GM18505 (cell line): Measurements from ENCODE around the gene MAML3.

Experiments
- ATAC-seq: cut with Tn5 transposase; IDR thresholded peaks from one replicate; pipeline ENCODE4 v1.9.1; 2021; ENCODE audit not compliant: unreplicated experiment
- POLR2A ChIP-seq: IDR thresholded peaks from 4 replicates; pipeline ENCODE4 v1.6.1; 2011; ENCODE audit warnings: borderline replicate concordance; ENCODE audit not compliant: insufficient read depth, insufficient read length; ENCODE audit errors: extremely low read depth

The MAML3 gene

DNA sequence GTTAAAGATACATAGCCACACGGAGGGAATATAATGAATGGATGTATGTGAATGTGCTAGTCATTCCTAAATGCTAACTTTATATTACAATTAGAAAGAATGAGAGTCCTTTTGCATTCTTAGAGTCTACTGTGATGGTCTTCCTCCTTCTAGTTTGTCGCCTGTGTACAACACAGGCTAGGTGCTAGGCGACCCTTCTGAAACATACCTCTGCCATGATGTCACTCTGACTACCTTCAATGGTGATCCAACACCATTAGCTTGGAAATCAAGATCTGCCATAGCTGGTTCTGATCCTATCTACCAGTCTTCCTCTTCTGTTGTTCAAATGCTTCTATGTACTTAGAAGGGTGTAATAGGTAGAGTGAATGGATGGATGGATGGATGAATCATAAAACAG is 337.1 kb downstream of the MAML3 start:
- ATAC-seq, result no peak
- TF ChIP-seq POLR2A, result no peak

GRCh38 chr4:139815778-139816601 is 338.0 kb downstream of the MAML3 start:
- no peak for TF ChIP-seq POLR2A
- ATAC-seq, result no peak

DNA sequence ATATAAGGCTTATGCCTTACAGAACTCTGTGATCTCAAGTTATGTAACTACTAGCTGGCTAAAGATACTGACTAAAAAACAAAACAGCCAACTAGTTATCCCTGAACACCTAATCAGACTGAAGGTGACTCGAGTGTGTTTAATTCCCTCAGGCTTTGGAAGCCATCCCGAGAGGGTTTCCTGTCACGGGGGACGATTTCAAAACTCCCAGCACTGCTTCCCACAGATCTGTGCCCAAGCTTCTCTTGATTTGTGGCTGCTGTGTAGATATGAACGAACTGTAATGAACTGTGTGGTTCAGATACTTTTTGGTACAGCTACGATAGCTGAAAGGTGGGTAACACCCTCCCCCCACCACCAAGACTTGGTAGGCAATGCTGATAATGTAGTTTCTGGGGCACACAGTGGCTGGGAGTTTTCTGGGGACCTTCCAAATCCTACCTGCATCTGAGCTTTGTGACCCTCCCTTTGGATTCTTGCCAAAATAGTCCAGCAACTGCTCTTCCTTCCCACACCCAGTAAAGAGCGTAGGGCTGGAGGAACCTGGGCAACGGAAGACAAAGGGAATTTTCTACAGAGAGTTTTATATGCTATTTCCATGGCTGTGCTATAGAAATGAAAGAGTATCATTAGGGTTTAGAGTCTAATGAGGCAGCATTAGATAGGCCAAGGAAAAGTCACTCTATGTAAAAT is 339.5 kb downstream of the MAML3 start:
- no peak for ATAC-seq
- no peak for TF ChIP-seq POLR2A

DNA sequence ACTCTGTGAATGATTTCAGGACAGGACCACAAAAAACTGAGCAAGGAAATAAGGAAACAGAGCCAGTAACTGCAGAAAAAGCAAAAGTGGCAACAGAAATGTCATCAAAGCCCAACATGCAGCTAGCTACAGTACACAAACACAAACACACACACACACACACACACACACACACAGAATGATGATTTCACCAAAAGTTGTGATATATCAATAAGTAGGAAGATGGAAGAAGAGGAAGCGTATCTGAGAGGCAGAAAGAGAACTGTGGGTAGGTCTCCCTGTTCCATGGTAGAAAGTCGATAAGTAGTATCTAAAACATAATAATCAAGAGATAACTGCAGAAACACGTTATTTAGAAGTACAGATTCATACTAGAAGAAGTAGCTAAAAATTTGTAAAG is 340.1 kb downstream of the MAML3 start:
- TF ChIP-seq POLR2A, result no peak
- ATAC-seq, result no peak

DNA sequence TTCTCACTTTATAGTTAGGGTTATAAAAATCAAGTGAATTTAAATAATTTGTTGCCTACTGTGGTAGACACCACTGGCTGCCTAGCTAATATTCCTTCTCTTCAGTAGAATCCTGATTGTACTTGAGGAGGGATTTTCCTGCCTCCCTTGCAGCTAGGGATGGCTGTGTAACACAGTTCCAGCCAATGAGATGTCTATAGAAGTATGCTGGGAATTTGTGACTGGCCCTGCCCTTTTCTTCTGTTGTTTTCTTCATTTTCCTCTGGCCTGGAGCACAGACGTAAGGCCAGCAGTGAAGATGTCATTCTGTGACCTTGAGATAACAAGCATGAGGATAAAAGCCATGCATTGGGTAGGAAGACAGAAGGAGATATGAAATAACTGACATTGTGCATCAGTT is 343.3 kb downstream of the MAML3 start:
- TF ChIP-seq POLR2A, result no peak
- no peak for ATAC-seq

DNA sequence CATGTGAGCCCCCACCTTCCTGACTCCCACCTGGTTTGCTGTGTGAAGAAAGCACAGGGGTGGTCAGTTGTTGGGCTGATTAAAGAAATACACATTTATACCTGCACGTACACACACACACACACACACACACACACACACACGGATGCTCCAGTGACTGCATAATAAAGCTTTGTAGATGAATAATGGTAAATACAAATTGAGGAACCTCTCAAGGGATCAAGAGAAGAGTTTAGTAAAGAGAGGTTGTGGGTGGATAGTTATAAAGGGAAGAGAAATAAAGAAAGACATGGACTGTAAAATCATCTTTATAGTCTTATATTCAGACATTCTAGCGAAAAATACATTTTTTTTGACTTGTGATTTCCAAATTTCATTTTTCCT is 344.2 kb downstream of the MAML3 start:
- ATAC-seq, result no peak
- TF ChIP-seq POLR2A, result no peak

GRCh38 chr4:139808808-139809756 is 344.9 kb downstream of the MAML3 start:
- TF ChIP-seq POLR2A, result no peak
- no peak for ATAC-seq

DNA sequence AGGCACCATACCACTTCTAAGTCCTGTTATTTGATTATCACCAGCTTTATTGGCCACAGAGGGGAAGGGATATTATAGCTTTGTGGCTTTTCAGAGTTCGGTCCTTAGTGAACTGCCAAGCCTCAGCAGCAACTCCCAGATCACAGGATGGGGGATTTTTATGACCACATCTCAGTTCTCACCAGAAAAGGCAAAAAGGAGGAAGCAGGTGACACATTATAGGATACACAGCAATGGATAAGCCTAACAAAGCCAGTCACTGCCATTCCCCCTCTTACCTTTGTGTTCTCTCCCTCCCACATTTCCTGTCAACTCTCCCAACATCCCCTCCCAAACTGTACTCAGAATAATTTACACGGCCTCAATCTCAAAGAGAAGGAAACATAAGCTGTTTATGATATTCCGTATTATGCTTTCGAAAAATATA is 345.6 kb downstream of the MAML3 start:
- no peak for TF ChIP-seq POLR2A
- ATAC-seq, result no peak

- TF ChIP-seq POLR2A, result no peak
- ATAC-seq, result no peak
Measured at GRCh38 chr4:139807483-139807882, 346.5 kb downstream of the MAML3 start.

- no peak for ATAC-seq
- TF ChIP-seq POLR2A, result no peak
Measured at GRCh38 chr4:139806929-139807328, 347.1 kb downstream of the MAML3 start.

GRCh38 chr4:139802931-139803330 is 351.1 kb downstream of the MAML3 start:
- TF ChIP-seq POLR2A, result no peak
- no peak for ATAC-seq

DNA sequence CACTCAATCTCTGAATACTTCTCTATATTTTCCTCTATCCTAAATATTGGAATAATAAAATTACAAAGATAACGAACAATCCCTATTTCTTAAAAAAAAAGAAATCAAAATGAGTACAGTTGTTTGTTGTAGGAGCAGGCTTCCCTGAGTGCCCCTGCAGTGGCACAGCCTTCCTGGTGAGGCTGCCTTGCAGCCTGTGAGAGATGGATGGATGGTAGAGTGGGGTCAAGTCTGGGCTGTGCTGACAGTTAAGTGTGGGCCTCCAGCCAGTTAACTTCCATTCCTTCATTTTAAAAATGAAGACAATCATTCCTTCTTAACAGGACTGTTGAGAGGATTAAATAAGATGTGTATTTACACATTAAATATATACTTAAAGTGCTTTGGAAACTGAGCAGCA is 351.5 kb downstream of the MAML3 start:
- no peak for TF ChIP-seq POLR2A
- ATAC-seq, result no peak

GRCh38 chr4:139801895-139802294 is 352.1 kb downstream of the MAML3 start:
- no peak for TF ChIP-seq POLR2A
- no peak for ATAC-seq

DNA sequence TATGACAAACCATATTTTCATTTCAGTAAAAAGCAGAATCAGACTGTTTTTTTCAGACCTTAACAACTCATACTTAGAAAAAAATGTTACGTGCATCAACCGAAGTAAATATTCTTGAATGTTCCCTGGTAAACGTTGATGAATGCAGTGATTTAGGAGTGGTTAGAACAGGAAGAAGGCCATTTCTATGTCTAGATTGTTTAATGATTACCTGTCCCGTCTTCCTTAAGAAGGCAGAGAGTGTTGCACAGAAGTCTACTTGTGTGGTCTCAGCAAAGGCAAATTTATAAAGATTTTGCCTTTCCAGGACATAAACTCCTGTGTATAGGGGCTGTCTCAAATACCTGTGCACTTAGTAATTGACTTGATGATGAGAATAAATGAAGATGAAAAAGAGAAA is 353.9 kb downstream of the MAML3 start:
- TF ChIP-seq POLR2A, result no peak

GRCh38 chr4:139799615-139800014 is 354.4 kb downstream of the MAML3 start:
- TF ChIP-seq POLR2A, result no peak
- no peak for ATAC-seq

More for the DNA sequence above, 353.9 kb downstream of the MAML3 start:
- no peak for ATAC-seq
